Stimulated activated CD4-positive, alpha-beta T cell treated with anti-CD3 and anti-CD28 coated beads, Interleukin-2, amount 100 ng/mL, for 4 hours (primary cell): ENCODE results near the gene OR2M3.
"Not testable (repeated sequence)": the region's sequence is repeated elsewhere in the genome, so short reads cannot be mapped to it uniquely, and the experiment has no call there.

Experiments
- DNase-seq: peaks from one replicate; pipeline ENCODE4 v3.0.0-alpha.2; 2020; ENCODE audit warnings: low read depth

The OR2M3 gene, protein sequence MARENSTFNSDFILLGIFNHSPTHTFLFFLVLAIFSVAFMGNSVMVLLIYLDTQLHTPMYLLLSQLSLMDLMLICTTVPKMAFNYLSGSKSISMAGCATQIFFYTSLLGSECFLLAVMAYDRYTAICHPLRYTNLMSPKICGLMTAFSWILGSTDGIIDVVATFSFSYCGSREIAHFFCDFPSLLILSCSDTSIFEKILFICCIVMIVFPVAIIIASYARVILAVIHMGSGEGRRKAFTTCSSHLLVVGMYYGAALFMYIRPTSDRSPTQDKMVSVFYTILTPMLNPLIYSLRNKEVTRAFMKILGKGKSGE

GRCh38 chr1:248196965-248197364 is at the start of gene OR2M3:
Gene OR2M3 (plus strand): TSS chr1:248197265. CDS start chr1:248203068, 5,803 bp downstream.
- DNase-seq: no peak

- no peak for DNase-seq
Measured at GRCh38 chr1:248152056-248152827, 44.8 kb upstream of the OR2M3 start.

DNA sequence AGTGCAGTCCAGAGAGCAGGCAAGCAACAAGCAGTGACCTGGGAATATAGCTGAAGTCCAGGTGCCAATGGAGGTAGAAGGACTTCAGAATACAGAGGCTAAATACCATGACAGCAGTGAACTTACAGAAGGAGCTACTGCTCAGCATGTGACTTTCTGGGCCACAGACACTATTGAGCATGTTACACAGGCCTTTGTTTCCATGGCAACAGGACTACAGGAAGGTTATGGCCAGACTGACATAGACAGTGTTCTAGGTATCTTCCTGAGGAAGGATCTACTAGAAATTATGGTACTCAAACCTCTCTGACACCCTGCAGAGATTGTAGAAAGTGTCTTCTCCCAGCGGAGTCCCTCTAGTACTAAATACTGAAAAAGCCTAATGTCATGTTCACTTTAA is 41.1 kb upstream of the OR2M3 start:
- no peak for DNase-seq

DNA sequence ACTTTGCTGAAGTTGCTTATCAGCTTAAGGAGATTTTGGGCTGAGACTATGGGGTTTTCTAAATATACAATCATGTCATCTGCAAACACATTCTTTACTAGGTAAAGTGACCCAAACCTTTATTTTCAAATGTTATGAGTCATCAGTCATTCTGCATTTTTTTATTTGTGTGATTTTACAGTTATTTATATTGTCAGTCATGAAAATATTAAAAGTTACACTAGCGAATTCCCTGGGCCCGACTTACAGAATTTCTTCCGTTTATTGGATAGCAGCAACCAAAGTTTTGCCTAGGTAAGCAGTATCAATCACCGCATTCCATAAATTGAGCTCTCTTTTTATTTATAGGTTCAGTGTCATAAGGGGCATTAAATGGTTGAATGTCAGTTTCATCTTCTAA is 38.3 kb upstream of the OR2M3 start:
- no peak for DNase-seq

GRCh38 chr1:248164031-248164430 is 33.0 kb upstream of the OR2M3 start:
- no peak for DNase-seq

DNA sequence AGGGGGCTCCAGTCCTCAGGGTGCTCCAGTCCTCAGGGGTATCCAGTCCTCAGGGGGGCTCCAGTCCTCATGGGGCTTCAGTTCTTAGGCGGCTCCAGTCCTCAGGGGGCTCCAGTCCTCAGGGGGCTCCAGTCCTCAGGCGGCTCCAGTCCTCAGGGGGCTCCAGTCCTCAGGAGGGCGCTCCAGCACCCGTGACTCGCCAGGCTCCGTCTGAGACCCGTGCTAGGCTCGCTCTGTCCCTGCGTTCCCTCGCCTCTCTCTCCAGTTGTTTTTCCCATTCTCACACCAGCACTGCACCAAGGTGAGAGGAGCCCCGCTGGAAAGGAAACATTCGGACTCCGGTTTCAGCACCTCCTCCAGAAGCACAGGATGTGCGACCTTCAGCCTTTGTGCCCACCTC is 31.9 kb upstream of the OR2M3 start:
- DNase-seq: no peak

DNA sequence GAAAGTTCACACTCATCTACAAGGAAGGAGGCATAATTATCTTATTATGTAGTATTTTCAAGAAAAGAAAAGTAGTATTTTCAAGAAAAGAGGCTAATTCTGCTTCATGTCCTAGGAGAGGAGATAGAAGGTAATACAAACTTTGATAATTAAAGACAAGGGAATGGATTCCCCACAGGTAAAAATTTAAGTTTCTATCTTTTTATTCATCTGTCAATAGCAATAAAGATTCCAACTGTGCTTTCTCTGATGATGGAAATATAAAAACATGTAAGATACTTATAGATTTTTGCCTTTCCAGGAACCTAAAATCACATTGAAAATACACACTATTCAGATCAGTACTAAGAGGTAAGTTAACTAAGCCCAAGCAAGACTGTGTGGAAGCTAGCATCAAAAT is 22.5 kb upstream of the OR2M3 start, which contains the start of gene OR2M2:
Gene OR2M2, plus strand, starts transcription at position 301 of the 400 bp plus-strand sequence. CDS start 5,165 bp downstream, outside the sequence.
- no peak for DNase-seq

DNA sequence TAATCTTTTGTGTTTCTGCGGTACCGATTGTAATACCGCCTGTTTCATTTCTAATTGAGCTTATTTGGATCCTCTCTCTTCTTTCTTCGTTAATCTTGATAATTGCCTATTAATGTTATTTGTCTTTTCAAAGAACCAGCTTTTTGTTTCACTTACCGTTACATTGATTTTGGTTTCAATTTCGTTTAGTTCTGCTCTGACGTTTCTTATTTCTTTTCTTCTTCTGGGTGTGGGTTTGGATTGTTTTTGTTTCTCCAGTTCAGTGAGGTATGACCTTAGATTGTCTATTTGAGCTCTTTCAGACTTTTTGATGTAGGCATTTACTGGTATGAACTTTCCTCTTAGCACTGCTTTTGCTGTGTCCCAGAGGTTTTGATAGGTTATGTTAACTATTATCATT is 13.1 kb upstream of the OR2M3 start:
- DNase-seq: no peak

DNA sequence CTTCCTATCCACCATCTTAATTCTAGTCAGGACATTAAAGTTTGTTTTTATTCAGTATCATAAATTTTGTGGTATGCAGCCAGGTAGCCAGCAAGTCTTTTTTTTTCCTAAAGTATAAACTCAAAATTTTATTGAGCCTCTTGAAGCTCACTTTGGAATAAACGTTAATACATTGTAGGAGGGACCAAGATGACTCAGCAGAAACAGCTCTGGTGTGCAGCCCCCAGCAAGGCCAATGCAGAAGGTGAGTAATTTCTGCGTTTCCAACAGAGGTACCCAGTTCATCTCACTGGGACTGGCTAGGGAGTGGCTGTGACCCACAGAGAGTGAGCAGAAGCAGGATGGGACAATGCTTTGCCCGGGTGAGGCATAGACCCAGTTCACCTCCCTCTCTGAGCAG is 9.7 kb upstream of the OR2M3 start:
- DNase-seq: no peak

GRCh38 chr1:248189026-248189425 is 8.0 kb upstream of the OR2M3 start:
- DNase-seq: no peak

- no peak for DNase-seq
Measured at GRCh38 chr1:248194117-248194516, 2.9 kb upstream of the OR2M3 start.

DNA sequence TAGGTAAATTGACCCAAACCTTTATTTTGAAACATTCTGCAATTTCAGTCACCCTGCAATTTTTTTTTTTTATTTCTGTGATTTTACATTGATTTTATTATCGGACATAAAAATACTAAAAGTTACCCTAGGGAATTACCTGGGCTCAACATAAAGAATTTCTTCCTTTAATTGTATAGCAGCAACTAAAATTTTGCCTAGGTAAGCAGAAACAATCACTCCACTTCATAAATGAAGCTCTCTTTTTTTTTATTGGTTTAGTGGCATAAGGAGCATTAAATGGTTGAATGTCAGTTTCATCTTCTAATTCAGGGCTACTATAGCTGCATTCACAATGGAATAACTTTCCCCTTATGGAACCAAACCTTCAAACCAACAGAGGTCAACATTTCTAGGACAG is 18.8 kb downstream of the OR2M3 start:
- no peak for DNase-seq

DNA sequence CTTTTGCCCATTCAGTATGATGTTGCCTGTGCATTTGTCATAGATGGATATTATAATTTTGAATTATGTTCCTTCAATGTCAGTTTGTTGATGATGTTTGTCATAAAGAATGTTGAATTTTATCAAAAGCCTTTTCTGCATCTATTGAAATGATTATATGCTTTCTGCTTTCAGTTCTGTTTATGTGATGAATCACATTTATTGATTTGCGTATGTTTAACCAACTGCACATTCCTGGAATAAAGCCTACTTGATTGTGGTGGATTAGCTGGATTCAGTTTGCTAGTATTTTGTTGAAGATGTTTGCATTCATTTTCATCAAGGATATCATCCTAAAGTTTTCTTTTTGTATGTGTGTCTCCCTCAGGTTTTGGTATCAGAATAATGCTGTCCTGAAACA is 28.5 kb downstream of the OR2M3 start:
- no peak for DNase-seq

DNA sequence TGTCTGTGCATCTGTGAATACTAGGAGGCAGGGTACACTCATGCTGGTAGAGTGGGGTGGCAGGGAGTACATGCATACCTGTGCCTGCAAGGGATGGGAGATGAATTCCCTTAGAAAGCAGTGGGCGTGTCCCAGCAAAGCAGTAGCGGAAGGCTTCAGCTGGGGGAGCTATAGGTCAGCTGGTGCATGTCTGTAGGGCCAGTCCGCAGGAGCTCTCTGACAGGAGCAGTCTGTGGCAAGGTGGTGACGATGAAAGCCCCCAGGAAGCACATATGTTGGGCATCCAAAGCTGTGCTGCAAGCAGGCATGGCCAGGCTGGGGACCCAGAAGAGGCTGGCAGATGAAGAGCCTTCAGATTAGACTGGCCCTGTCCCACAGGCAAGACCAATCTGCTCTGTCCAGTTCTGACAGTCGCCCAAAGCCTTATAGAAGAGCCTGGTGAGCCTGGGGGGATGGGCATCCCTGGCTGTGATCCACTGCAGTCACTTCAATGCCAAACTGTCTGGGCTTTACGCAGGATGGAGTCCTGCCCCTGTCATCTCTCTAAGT is 32.4 kb downstream of the OR2M3 start:
- DNase-seq: no peak

- DNase-seq: no peak
Measured at GRCh38 chr1:248231117-248231516, 34.1 kb downstream of the OR2M3 start, which contains the start of gene OR2M4. Gene OR2M4 (plus strand): TSS chr1:248231417. CDS start chr1:248238929, 7,512 bp downstream.

GRCh38 chr1:248239478-248239877 is 42.4 kb downstream of the OR2M3 start:
- DNase-seq: no peak

DNA sequence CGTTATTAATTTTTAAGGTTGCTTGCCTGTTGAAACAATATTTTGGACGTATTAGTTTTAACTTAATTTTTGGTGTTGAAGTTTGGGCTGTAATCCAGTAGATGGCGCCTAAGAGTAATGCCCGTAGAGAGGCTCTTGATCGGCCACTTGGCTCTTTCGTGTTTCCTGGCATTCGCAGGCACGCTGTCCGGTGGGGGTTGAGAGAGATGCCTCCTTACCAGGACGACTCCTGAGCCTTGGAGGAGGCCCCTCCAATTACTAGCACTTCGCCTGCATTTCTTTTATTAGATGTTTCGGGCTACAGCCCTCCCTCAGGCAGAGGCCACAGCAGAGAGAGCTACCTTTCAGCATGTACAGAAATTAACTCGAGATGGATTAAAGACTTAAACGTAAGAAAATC is 46.1 kb downstream of the OR2M3 start:
- DNase-seq: no peak

GRCh38 chr1:248259309-248259708 is 62.2 kb downstream of the OR2M3 start:
- DNase-seq: not testable (repeated sequence)
